Activated B cell treated with CpG ODN at 0.5 μM for 24 hours (primary cell): ENCODE measurements around the gene HMGB4. TPM values are rescaled to one million over a fixed set of nuclear protein-coding genes. Genes with fewer than 3 reads are reported as not detected.

ENCODE experiments used
- ATAC-seq: fragments of 200-7000 bp; cut with Tn5 transposase; one replicate; pipeline ENCODE4 v1.10.0; 2021; ENCODE audit warnings: low read depth, mild to moderate bottlenecking, moderate library complexity
- CTCF ChIA-PET: fragments of 350-600 bp; sonication (Branson Sonifier 250); formaldehyde crosslinking; loops from one replicate; lab custom pipeline; 2021; ENCODE audit warnings: antibody characterized with exemption; lab: Charles Lee
- POLR2A ChIA-PET: fragments of 350-600 bp; sonication (Branson Sonifier 250); formaldehyde crosslinking; loops from one replicate; lab custom pipeline; 2021; ENCODE audit warnings: antibody characterized with exemption; lab: Charles Lee
- DNase-seq: peaks from one replicate; pipeline ENCODE4 v3.0.0; 2022
- H3K27ac Mint-ChIP-seq: one replicate; pipeline ENCODE4 v1.8.0; 2020; ENCODE audit warnings: mixed read lengths
- H3K27me3 Mint-ChIP-seq: one replicate; pipeline ENCODE4 v1.8.0; 2021; ENCODE audit warnings: mixed read lengths
- H3K36me3 Mint-ChIP-seq: one replicate; pipeline ENCODE4 v1.8.0; 2021; ENCODE audit warnings: low read depth, mixed read lengths
- H3K4me1 Mint-ChIP-seq: one replicate; pipeline ENCODE4 v1.8.0; 2021; ENCODE audit warnings: mixed read lengths
- H3K4me3 Mint-ChIP-seq: one replicate; pipeline ENCODE4 v1.8.0; 2020; ENCODE audit warnings: mild to moderate bottlenecking, mixed read lengths
- H3K9me3 Mint-ChIP-seq: one replicate; pipeline ENCODE4 v1.8.0; 2020; ENCODE audit warnings: mixed read lengths
- intact Hi-C: fragments of 100-400 bp; cut with micrococcal nuclease; formaldehyde crosslinking; loops from one replicate; pipeline ENCODE4 v1.15.1; 2024
- total RNA-seq: library from RNA; stranded (reverse); gene quantifications from 2 replicates; pipeline ENCODE4 v1.2.3, GENCODE V29; 2022
- TF ChIP-seq, protein P1 (sequence below): fragments of 200-600 bp; IDR thresholded peaks from one replicate; pipeline ENCODE4 v1.8.0; 2022; ENCODE audit warnings: antibody characterized with exemption, mild to moderate bottlenecking

The HMGB4 gene, protein sequence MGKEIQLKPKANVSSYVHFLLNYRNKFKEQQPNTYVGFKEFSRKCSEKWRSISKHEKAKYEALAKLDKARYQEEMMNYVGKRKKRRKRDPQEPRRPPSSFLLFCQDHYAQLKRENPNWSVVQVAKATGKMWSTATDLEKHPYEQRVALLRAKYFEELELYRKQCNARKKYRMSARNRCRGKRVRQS
- total RNA-seq, result not detected in 2 replicates

DNA sequence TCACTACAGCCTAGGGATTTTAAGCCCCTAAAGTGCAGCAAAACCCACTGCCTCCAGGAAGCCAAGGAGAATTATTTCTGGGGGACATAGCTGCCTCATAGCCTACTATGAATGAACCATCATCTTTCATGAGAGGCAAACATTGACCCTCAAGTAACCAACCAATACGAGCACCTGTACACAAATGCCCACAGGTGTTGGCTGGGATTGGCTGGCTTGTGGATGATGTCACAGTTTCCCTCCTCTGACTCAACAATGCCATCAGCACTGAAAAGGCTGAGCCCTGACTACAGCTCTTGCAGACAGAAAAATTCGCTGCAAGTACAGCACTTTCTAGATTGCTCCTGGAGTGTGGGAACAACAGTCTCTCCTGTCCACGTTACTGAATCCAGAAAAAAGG, at the start of gene HMGB4:
HMGB4 (plus strand) TSS at position 301 of the 400 bp plus-strand sequence. CDS start 113 bp downstream, outside the sequence.
- Mint-ChIP-seq H3K27ac (no peak within 1 kb of the TSS), H3K4me3 (no peak within 1 kb of the TSS), H3K36me3 (no peaks in the 10 kb centered on the region), H3K9me3 (no peaks in the 10 kb centered on the region), H3K4me1 (no peaks in the 10 kb centered on the region), H3K27me3 (peaks cover 3% of the 10 kb centered on the region)
- intact Hi-C loops, result no loop called here
- ChIA-PET CTCF (no interaction called here), POLR2A (no interaction called here)
- no peak for ATAC-seq
- DNase-seq, result no peak
- TF ChIP-seq, protein P1, sequence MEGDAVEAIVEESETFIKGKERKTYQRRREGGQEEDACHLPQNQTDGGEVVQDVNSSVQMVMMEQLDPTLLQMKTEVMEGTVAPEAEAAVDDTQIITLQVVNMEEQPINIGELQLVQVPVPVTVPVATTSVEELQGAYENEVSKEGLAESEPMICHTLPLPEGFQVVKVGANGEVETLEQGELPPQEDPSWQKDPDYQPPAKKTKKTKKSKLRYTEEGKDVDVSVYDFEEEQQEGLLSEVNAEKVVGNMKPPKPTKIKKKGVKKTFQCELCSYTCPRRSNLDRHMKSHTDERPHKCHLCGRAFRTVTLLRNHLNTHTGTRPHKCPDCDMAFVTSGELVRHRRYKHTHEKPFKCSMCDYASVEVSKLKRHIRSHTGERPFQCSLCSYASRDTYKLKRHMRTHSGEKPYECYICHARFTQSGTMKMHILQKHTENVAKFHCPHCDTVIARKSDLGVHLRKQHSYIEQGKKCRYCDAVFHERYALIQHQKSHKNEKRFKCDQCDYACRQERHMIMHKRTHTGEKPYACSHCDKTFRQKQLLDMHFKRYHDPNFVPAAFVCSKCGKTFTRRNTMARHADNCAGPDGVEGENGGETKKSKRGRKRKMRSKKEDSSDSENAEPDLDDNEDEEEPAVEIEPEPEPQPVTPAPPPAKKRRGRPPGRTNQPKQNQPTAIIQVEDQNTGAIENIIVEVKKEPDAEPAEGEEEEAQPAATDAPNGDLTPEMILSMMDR, result no peak

DNA sequence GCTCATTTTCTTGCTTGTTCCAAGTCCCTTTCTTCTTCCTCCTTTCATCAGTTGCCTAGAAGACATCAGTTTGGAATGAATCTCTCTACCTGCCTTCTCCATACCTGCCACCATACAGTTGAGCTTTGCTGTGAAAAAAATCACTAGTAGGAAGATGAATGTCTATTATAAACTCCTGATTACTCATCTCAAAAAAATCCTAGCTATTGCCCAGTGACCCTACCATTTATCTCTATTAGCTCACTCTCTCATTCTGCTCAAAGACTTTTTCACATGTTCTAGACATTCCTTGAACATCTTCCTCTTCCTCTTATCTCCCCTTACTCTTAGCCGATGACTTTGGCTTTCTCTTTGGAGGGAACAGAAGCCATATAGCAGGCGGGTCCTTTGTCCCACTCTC, 49.7 kb upstream of the HMGB4 start:
- H3K27me3 Mint-ChIP-seq, result peaks cover 3% of the 10 kb centered on the region
- H3K27ac Mint-ChIP-seq, result no peak overlapping the region
- POLR2A ChIA-PET, result no interaction called here

DNA sequence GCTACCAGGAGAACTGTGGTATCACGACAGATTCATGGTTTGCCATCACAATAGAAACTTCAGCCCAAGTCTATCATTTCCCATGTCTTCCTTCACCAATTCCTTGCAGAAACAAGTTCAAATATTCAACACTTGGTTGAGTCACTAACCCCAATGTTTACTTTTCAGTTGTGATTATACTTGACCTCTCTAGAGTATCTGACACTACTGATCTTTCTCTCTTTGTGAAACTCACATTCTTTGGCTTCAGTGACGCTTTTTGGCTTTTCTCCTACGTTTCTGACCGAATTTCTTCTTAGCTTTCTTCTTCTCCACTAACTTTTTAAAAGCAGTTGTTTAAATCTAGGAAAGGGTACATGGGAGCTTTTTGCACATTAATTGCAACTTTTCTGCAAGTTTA, 48.8 kb upstream of the HMGB4 start:
- Mint-ChIP-seq H3K27me3 (peaks cover 3% of the 10 kb centered on the region), H3K4me1 (no peaks in the 10 kb centered on the region)
- CTCF ChIA-PET, result no interaction called here

More for the DNA sequence above, 49.7 kb upstream of the HMGB4 start:
- Mint-ChIP-seq H3K9me3 (peaks cover 2% of the 10 kb centered on the region), H3K4me1 (no peaks in the 10 kb centered on the region), H3K4me3 (no peak overlapping the region), H3K36me3 (no peaks in the 10 kb centered on the region)
- no peak for DNase-seq
- CTCF ChIA-PET, result no interaction called here
- no peak for ATAC-seq
- intact Hi-C loops, result no loop called here
- TF ChIP-seq, protein P1, result no peak

DNA sequence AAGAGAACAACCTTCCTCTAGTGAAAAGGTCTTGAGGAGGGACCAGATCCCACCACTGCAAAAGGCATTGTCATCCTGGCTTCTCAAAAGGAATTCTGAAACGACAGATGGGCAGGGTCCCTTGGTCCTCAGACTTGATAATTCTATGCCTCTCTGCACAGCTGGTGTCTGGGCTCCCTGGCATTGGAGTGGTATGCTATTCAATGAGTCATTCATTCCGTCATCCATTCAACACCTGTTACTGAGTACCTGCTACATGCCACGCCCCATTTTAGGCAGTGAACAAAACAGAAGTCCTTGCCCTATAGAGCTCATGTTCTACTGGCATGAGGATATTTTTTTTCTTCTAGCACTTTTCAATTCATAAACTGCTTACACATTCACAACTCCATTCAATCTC, 45.8 kb upstream of the HMGB4 start:
- no peak overlapping the region for H3K27ac Mint-ChIP-seq
- TF ChIP-seq, protein P1, result no peak
- no peak overlapping the region for H3K4me3 Mint-ChIP-seq
- no peaks in the 10 kb centered on the region for H3K4me1 Mint-ChIP-seq
- H3K27me3 Mint-ChIP-seq, result peaks cover 2% of the 10 kb centered on the region
- intact Hi-C loops, result no loop called here
- no peaks in the 10 kb centered on the region for H3K9me3 Mint-ChIP-seq
- ATAC-seq (no peak), DNase-seq (no peak)
- CTCF ChIA-PET, result no interaction called here
- POLR2A ChIA-PET, result no interaction called here
- no peaks in the 10 kb centered on the region for H3K36me3 Mint-ChIP-seq

More for the DNA sequence above, 48.8 kb upstream of the HMGB4 start:
- TF ChIP-seq, protein P1, result no peak
- DNase-seq (no peak), ATAC-seq (no peak)
- POLR2A ChIA-PET, result no interaction called here
- Mint-ChIP-seq H3K9me3 (no peaks in the 10 kb centered on the region), H3K36me3 (no peaks in the 10 kb centered on the region), H3K27ac (no peak overlapping the region), H3K4me3 (no peak overlapping the region)
- intact Hi-C loops, result no loop called here

DNA sequence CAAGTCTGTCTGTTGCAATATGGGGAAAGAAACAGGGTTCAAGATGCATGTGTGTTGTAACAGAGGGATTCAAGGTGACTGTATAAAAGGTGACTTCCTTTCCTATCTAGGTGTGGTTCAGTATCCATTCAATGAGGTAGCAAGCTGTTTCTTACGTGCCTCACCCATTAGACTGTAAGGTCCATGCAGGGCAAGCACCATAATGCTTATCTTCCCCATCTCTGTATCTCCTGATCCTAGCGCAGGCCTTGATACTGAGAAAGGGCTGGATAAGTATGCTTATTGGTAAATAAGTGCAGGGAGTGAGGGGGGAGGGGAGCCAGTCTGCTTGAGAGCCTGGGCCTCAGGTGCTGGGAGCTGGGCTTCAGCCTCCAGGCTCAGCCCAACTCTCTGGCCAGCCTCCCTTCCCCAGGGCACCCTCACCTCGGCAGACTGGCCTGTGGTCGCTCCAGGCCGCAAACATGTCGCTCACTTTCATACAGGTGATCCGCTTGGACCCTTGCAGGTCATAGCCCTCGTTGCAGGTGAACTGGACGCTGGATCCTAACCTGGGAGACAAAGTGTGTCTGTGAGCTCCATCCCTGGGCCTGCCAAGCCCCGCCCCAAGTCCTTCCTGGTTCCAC, 44.5 kb upstream of the HMGB4 start:
- H3K9me3 Mint-ChIP-seq, result no peaks in the 10 kb centered on the region
- TF ChIP-seq, protein P1, result no peak
- no peak overlapping the region for H3K27ac Mint-ChIP-seq
- no peak overlapping the region for H3K4me3 Mint-ChIP-seq
- no peak for DNase-seq
- no peaks in the 10 kb centered on the region for H3K36me3 Mint-ChIP-seq
- ATAC-seq, result no peak
- H3K27me3 Mint-ChIP-seq, result peaks cover 2% of the 10 kb centered on the region
- POLR2A ChIA-PET, result no interaction called here
- H3K4me1 Mint-ChIP-seq, result no peaks in the 10 kb centered on the region
- CTCF ChIA-PET, result no interaction called here
- intact Hi-C loops, result no loop called here
